Renal cortex interstitium (tissue), 11 donors: ENCODE results near the gene PHF21A. TPM values are rescaled to one million over a fixed set of nuclear protein-coding genes. Genes with fewer than 3 reads are reported as not detected.

ENCODE experiments used
- DNase-seq, 11 donors: peaks; one replicate each; pipeline ENCODE4 v3.0.0-alpha.2; 2013; ENCODE audit warnings: low read depth in 9 of 11, low spot score in 4 of 11; ENCODE audit errors: extremely low read depth in 1 of 11
- polyA plus RNA-seq, 3 donors: library from polyadenylated mRNA; unstranded; fragments of 120-200 nt; gene quantifications; one replicate each; pipeline ENCODE4 v1.2.1, GENCODE V29; 2013; ENCODE audit not compliant: insufficient read length in 3 of 3

The PHF21A gene
- polyA plus RNA-seq, 3 donors: 47.1 to 59.5 (median 52.6) TPM

GRCh38 chr11:45961751-45962240 lies 159.5 kb downstream of the PHF21A start:
- no peak for DNase-seq

- DNase-seq: no peak
Observed at GRCh38 chr11:45960387-45961095, 160.7 kb downstream of the PHF21A start.

DNA sequence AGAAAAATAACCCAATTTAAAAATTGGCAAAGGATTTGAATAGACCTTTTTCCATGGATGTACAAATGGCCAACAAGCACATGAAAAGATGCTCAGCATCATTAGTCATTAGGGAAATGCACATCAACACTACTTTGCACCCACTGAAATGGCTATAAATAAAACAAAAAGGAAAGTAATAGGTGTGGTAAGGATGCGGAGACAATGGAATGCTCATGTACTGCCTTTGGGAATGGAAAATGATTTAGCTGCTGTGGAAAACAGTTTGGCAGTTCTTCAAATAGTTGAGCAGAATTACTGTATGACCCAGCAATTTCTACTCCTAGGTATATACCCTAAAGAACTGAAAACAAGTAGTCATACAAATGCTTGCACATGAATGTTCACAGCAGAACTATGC lies 161.4 kb downstream of the PHF21A start:
- DNase-seq: no peak

- DNase-seq: no peak
Observed at GRCh38 chr11:45949992-45950407, 171.3 kb downstream of the PHF21A start.

GRCh38 chr11:45948356-45948755 lies 172.9 kb downstream of the PHF21A start:
- peak in 2 of 11 donors; percentile 27 to 32 for DNase-seq

DNA sequence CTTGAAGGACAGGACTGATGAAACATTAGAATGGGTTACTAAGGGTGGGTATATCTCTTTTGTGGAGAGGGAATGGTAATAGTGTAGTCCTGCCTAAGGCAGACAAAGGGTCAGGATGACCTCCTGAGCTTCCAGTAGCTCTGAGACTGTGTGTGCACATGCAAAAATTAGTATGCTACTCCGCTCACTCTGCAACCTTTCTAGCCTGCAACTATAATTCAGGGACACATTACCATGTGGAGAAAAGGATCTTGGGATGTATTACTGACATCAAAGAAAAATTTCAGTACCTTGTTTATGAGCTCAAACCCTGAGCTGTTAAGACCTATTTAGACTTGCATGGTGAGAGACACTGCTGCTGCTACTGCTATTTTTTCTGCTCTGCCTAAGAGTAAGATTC lies 173.4 kb downstream of the PHF21A start:
- DNase-seq: no peak

DNA sequence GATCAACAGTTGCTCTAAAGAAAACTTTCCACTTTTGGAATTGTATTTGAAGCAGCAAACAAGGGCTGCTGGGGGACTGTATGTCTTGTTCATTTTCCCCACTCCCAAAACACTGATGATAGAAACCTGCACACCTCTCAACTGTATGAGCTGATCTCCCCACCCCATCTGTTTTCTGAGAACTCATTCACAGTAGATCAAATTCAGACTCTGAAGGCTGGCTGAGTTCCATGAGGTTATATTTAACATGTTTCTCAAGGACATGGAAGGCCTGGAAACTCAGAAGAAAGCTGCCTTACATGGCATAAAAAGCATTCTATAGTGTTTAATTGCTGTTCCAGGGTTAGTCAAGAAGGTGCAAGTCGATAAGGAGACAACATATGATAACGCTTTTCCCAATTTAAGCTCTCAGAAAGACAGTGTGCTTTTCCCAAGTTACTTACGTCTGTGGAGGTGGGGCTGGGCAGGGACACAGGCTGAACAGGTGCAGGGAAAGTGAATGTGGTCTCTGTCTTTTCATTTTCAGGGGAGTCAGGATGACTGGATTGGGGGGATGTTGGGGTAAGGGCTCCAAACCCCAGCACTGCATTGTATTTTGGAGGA lies 175.8 kb downstream of the PHF21A start:
- no peak for DNase-seq

DNA sequence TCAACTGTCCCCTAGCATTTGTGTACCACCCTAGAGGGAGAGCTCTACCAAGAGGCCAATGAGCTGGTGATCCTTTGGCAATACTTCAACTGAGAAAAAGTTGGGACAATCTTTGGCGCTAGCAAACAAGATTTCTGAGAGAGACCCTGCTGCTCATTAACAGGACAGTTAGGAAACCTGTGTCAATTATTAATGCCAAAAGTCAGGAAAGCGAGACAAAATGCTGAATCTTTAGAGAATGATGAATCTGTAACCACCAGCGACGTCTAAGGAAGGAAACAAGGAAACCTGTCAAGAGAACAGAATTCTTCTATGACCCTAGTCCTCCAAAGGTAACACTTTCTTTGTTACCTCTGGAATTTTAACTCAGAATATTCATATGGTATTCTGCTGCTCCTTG lies 178.9 kb downstream of the PHF21A start:
- DNase-seq: peak in 1 of 11 donors; percentile 35

DNA sequence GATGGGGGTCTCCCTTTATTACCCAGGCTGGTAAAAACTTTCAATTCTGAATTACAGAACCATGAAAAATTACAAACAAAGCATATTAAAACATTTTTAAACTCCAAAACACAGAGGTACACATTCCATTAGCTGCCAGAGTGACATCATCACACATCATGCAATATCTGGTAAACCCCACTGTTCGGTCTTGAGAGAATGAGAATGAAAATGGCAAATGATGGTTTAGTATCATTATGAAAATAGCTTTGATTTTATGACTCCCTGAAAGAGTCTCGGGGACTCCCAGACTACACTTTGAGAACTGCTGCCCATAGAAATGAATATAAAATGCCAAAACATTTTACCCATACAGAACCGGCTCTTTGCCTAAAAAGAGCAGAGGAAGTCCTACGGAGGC lies 180.0 kb downstream of the PHF21A start:
- DNase-seq: no peak

DNA sequence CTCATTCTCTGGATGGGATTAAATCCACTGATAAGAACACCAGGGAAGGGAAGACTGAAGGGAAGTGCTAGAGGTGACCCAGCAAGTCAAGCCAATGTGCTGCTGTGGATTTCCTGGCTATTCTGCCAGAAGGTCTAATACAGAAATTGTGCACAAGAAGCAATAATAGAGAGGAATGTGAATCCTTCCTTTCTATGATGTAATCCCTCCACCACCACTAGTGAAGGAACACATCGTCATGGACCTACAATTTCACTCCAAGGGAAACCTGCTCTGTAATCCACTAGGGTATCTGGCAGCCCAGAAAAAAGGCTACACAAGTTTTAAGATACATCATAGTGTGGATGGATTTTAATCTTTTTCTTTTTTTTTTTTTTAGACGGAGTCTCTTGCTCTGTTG lies 181.4 kb downstream of the PHF21A start:
- DNase-seq: no peak

DNA sequence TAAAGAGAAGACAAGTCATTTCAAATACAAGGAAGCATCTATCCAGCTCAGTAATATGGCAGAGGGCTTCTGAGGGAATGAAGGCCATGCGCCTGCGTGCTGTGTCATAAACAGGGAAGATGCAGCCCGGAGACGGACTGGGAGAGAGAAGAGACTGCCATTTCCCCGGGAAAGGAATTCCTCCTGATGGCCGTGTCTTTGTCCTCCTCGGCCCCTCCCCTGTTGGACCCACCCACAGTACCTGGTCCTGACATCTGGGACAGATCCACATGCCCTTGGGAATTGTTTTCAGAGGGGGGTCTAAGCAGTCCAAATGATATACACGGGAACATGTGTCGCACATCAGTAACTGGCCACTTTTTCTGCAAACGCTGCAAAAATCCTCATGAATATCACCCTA lies 183.3 kb downstream of the PHF21A start:
- no peak for DNase-seq

- no peak for DNase-seq
Observed at GRCh38 chr11:45936511-45937054, 184.7 kb downstream of the PHF21A start.

DNA sequence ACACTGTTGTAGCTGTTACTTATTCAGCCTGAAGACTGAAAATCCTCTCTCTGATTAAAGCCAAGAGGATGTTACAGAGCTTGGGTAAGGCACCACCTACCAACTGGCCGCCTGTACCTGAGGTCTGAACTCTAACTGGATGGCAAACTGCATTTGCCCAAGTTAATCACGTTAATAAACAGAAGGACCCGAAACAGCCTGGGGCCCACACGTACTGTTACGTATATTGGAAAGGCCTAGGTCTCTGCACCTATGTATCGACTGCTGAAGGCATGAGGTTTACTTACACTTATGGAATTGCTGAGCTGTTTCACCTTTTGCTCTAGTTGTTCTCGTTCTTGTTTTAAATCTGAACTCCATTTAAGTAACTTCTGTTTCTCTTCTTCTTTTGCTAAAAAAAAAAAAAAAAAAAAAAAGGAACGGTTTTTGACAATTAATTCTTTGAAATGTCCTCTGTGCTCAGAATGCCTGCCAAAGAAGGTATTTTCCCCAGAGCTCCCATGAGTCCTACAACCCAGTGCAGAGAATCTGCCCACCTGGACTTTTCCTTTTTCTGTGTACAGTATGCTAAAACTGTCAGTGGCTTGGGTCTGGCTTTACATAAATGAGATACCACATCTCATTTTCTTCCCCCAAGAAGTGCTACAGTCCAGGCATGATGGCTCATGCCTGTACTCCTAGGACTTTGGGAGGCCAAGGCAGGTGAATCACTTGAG lies 185.7 kb downstream of the PHF21A start:
- DNase-seq: no peak

DNA sequence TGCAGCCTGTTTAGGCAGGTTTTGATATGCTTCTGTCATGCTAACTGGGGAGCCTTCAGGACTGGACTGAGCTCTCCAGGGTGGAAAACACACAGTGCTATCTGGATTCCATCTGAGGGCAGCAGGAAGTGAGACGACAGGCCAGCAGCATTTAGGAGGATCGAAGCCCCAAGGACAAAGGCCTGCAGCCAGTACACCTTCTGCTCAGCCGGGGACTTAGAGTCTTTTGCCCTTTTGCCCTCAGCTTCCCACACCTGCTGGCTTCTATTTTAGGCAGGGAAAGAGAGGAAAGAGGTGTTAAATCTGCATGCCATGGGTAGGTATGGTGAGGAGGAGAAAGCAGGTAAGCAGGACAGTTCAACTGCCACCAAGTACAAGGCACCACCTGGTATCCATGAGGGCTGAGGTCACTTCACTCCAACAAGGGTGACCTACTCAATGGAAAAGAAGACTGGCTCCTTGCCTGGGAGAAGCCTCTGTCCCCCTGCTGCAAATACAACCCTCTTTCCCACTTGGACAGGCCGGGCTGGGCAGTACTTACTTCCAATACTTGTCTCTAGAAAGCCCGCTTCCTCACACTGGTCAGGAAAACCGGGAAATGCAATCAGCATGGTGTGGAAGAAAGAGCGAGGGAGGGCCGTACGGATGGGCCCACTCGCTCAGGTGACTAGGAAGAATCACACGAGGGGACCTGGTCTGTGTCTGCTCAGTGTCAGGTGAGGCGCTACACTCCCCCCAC lies 186.5 kb downstream of the PHF21A start:
- no peak for DNase-seq

DNA sequence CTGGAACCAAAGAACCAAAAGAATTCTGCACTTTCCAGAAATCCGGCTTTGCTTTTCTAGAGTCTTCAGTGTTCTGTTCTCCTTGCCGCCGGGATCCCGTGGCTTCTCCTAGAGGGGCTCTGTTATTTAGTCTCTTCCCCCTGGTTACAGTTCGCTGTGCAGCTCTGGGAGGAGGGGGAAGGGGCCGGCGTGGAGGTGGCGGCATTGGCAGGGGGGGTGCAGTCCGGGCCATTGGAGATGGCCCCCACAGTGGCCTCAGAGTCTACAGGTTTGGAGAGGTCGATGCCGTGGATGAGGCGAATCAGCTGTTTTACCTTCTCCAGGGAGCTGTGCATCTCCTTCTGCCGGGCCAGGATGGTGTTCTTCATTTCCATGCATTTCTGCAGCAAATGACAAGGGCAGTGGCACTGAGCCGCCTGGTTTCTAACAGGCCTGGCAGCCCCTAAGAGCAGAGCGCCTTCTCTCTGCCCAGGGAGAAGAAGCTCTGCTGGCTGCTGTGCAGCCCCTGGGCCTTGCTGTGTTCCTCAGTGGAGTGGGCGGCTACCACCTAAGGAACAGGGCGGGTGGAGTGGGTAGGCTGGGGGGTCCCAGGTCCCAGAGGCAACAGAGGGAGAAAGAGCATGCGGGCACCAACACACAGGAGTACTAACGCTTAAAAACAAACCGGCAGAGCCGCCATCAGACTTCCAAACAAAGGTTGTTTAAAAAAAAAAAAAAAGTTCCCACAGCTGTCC lies 187.2 kb downstream of the PHF21A start:
- no peak for DNase-seq

GRCh38 chr11:45933131-45933831 lies 188.0 kb downstream of the PHF21A start:
- DNase-seq: no peak

- DNase-seq: no peak
Observed at GRCh38 chr11:45932217-45932616, 189.0 kb downstream of the PHF21A start.

DNA sequence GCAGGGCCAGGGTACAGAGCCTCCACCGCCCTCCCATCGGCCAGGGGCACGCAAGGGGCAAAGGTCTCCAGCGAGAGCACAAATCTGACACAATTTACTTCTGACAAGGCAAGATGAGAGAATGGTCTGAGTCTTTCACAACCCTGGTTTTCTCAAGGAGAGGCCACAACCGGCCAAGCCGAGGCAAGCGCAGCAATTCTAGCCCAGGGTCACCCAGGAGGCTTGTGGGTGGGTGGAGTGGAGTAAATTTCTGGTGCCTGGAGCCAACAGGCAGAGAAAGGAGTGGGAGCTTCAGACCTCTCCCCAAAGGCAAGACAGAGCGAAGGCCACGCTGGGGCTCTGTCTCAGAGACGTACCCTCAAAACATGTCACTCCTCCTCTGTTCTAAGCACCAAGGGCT lies 189.5 kb downstream of the PHF21A start:
- DNase-seq: no peak
